Omental fat pad (tissue), 4 donors: ENCODE data around the gene CXCL17. TPM values are rescaled to one million over a fixed set of nuclear protein-coding genes. Genes with fewer than 3 reads are reported as not detected.

Experiments
- ATAC-seq: fragments of 150-250 bp; one replicate; pipeline ENCODE4 v1.9.1; 2016; ENCODE audit warnings: mild to moderate bottlenecking, moderate library complexity; ENCODE audit not compliant: low FRiP score
- DNase-seq: peaks from one replicate; pipeline ENCODE4 v3.0.0-alpha.2; 2019; ENCODE audit warnings: low spot score
- CTCF ChIP-seq, 3 donors: fragments of 450-650 bp; IDR thresholded peaks; one replicate each; pipeline ENCODE4 v1.5.1; 2016 to 2017; ENCODE audit warnings: antibody characterized with exemption in 3 of 3, mild to moderate bottlenecking in 3 of 3, moderate library complexity in 2 of 3
- total RNA-seq, 4 donors: library from RNA; depleted of rRNA; stranded (reverse); fragments of >200 nt; gene quantifications; one replicate each; pipeline ENCODE4 v1.1.0, GENCODE V29; 2016

Gene CXCL17
- total RNA-seq, 4 donors from 2014 or later, result not detected

GRCh38 chr19:42471554-42472249 lies 29.0 kb upstream of the CXCL17 start:
- no peak for TF ChIP-seq CTCF (IDR thresholded peaks at IDR 0.05)
- DNase-seq (no peak), ATAC-seq (no peak)

GRCh38 chr19:42469311-42470235 lies 26.8 kb upstream of the CXCL17 start:
- ATAC-seq (no peak), DNase-seq (no peak)
- no peak for TF ChIP-seq CTCF (IDR thresholded peaks at IDR 0.05)

GRCh38 chr19:42468273-42468796 lies 25.6 kb upstream of the CXCL17 start:
- no peak for TF ChIP-seq CTCF (IDR thresholded peaks at IDR 0.05)
- no peak for ATAC-seq
- no peak for DNase-seq

GRCh38 chr19:42467183-42467760 lies 24.5 kb upstream of the CXCL17 start:
- ATAC-seq (no peak), DNase-seq (no peak)
- TF ChIP-seq CTCF (IDR thresholded peaks at IDR 0.05), result no peak

GRCh38 chr19:42466521-42467182 lies 23.9 kb upstream of the CXCL17 start:
- TF ChIP-seq CTCF (IDR thresholded peaks at IDR 0.05), result no peak
- DNase-seq (no peak), ATAC-seq (no peak)

- ATAC-seq, result no peak
- TF ChIP-seq CTCF (IDR thresholded peaks at IDR 0.05), result no peak
- no peak for DNase-seq
Observed at GRCh38 chr19:42465827-42466280, 23.1 kb upstream of the CXCL17 start.
